Suprapubic skin (tissue), 4 donors: ENCODE data around the gene SAA1. TPM values are rescaled to one million over a fixed set of nuclear protein-coding genes. Genes with fewer than 3 reads are reported as not detected.

ENCODE experiments used
- DNase-seq, 2 donors: peaks; one replicate each; pipeline ENCODE4 v3.0.0-alpha.2; 2019; ENCODE audit warnings: low spot score in 2 of 2
- H3K27ac ChIP-seq: fragments of 200-600 bp; sonication (generic); one replicate; pipeline ENCODE4 v1.5.1; 2019
- H3K27me3 ChIP-seq: fragments of 200-600 bp; sonication (generic); one replicate; pipeline ENCODE4 v1.5.1; 2019
- H3K36me3 ChIP-seq: fragments of 200-600 bp; sonication (generic); one replicate; pipeline ENCODE4 v1.5.1; 2019
- H3K4me1 ChIP-seq: fragments of 200-600 bp; sonication (generic); one replicate; pipeline ENCODE4 v1.5.1; 2019
- H3K4me3 ChIP-seq: fragments of 200-600 bp; sonication (generic); one replicate; pipeline ENCODE4 v1.5.1; 2019; ENCODE audit warnings: mild to moderate bottlenecking
- H3K9me3 ChIP-seq: fragments of 200-600 bp; sonication (generic); one replicate; pipeline ENCODE4 v1.5.1; 2019
- CTCF ChIP-seq, 2 donors: fragments of 200-600 bp in 1 of 2; fragments of 450-650 bp in 1 of 2; sonication (generic) in 1 of 2; IDR thresholded peaks; one replicate each; pipeline ENCODE4 v1.5.1; 2016 to 2019; ENCODE audit warnings: antibody characterized with exemption in 2 of 2, mild to moderate bottlenecking in 1 of 2, moderate library complexity in 1 of 2
- EP300 ChIP-seq: sonication (generic); formaldehyde crosslinking; IDR thresholded peaks from one replicate; pipeline ENCODE4 v1.6.1; 2017; ENCODE audit warnings: antibody characterized with exemption
- POLR2A ChIP-seq, 2 donors: fragments of 450-650 bp; IDR thresholded peaks; one replicate each; pipeline ENCODE4 v1.6.1; 2017; ENCODE audit warnings: antibody characterized with exemption in 2 of 2, mild to moderate bottlenecking in 2 of 2, moderate library complexity in 2 of 2
- POLR2AphosphoS5 ChIP-seq, 3 donors: sonication (generic); formaldehyde crosslinking; IDR thresholded peaks; one replicate each; pipeline ENCODE4 v1.6.1; 2017; ENCODE audit warnings: antibody characterized with exemption in 3 of 3
- WGBS: methylation state at CpG from one replicate; pipeline ENCODE4 v1.1.5; 2018; 5-methylcytosine and 5-hydroxymethylcytosine counted together
- total RNA-seq, 4 donors: library from RNA; depleted of rRNA; stranded (reverse); fragments of >200 nt; gene quantifications; one replicate each; pipeline ENCODE4 v1.1.0, GENCODE V29; 2016

SAA1 gene
- total RNA-seq, 4 donors from 2014 or later, result 10.5 to 79.1 (median 49.1) TPM

DNA sequence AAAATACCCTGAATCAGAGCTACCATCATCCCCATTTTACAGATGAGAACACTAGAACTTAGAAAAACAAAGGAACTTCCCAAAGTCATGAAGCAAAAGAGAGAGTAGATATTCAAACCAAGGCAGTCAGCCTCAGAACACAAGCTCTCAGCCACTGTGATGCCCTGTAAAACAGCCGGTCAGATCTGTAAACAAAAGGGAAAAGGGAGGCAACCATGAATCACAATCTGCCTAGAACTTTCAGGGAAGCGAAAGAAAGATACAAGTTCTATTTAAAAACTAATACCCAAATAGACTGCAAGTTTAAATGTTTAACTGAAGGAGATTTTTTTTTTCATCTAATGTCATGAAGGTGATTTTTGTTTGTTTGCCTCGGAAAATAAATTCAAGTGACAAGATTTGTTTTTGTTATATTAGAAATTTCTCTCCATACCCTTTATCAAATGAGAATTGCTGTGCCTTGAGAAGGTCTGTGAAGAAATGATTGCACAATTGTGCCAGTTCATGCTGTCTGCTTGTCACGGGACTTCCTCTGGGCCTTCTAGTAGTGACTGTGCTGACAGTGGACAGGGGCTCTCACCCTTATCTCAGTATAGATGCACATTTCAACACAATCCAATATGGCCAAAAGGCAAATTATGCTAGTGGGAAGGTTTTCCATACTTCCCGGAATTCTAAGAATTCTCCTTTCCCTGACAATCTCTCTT is 11.7 kb downstream of the SAA1 start:
- TF ChIP-seq POLR2AphosphoS5 (IDR thresholded peaks at IDR 0.05) (no peak), EP300 (no peak), POLR2A (IDR thresholded peaks at IDR 0.05) (no peak), CTCF (IDR thresholded peaks at IDR 0.05) (no peak)
- Histone ChIP-seq H3K9me3 (no peaks in the 10 kb centered on the region), H3K4me3 (no peak overlapping the region), H3K4me1 (no peaks in the 10 kb centered on the region), H3K36me3 (peaks cover 41% of the 10 kb centered on the region), H3K27me3 (no peaks in the 10 kb centered on the region), H3K27ac (no peak overlapping the region)
- 91% methylated on average over 5 of the region's 5 CpGs for WGBS
- no peak for DNase-seq

- TF ChIP-seq POLR2AphosphoS5 (IDR thresholded peaks at IDR 0.05), result no peak
- no peak for TF ChIP-seq EP300
- TF ChIP-seq POLR2A (IDR thresholded peaks at IDR 0.05), result no peak
- no peak for TF ChIP-seq CTCF (IDR thresholded peaks at IDR 0.05)
- Histone ChIP-seq H3K36me3 (peaks cover 58% of the 10 kb centered on the region), H3K27me3 (no peaks in the 10 kb centered on the region), H3K27ac (no peak overlapping the region), H3K9me3 (no peaks in the 10 kb centered on the region), H3K4me3 (no peak overlapping the region), H3K4me1 (no peaks in the 10 kb centered on the region)
- no peak for DNase-seq
- 84% methylated on average over 4 of the region's 4 CpGs for WGBS
Observed at GRCh38 chr11:18280438-18281045, 14.5 kb downstream of the SAA1 start.

DNA sequence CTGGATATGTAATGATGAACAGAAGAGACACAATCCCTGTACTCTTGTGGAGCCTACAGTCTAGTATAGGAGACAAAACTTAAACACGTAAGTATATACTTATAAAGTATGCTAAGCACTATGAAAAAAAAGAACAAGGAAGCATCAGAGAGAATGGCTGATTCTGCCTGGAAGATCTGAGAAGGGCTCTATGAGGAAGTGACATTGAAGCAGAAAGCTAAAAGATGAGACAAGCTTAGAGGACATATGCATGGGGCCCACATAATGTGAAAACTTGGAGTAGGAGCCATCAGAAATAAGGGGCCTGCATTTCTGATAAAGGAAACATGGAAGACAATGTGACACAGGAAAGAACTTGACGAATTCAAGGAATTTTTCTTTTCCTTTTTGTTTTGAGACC is 16.6 kb downstream of the SAA1 start:
- WGBS, result 96% methylated on average over 2 of the region's 2 CpGs

DNA sequence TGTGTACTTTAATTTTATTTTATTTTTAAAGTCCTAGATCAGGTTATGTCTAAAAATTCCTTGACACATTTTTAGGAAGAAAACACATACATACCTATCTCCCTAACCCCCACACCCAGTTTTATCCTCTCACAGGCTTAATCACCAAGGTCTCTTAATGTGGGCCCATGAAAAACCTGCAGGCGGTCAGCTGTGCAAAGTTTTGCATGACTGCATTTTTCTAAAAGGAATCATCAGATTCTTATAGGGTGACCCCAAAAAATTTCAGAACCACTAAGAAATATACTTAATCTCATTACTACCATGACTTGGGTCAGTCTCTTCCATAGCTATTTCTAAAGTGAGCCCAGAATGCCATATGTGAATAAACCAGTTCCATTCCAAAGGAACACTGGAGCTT is 19.8 kb downstream of the SAA1 start:
- Histone ChIP-seq H3K27me3 (no peaks in the 10 kb centered on the region), H3K27ac (no peak overlapping the region), H3K4me3 (no peak overlapping the region), H3K9me3 (no peaks in the 10 kb centered on the region), H3K4me1 (no peaks in the 10 kb centered on the region), H3K36me3 (peaks cover 66% of the 10 kb centered on the region)
- 96% methylated on average over 1 of the region's 1 CpG for WGBS
- TF ChIP-seq CTCF (IDR thresholded peaks at IDR 0.05) (no peak), POLR2AphosphoS5 (IDR thresholded peaks at IDR 0.05) (no peak), EP300 (no peak), POLR2A (IDR thresholded peaks at IDR 0.05) (no peak)
- no peak for DNase-seq

More for the DNA sequence above, 16.6 kb downstream of the SAA1 start:
- Histone ChIP-seq H3K9me3 (no peaks in the 10 kb centered on the region), H3K4me3 (no peak overlapping the region), H3K4me1 (no peaks in the 10 kb centered on the region), H3K27ac (no peak overlapping the region), H3K36me3 (peaks cover 76% of the 10 kb centered on the region), H3K27me3 (no peaks in the 10 kb centered on the region)
- no peak for DNase-seq
- TF ChIP-seq EP300, result no peak
- no peak for TF ChIP-seq CTCF (IDR thresholded peaks at IDR 0.05)
- TF ChIP-seq POLR2AphosphoS5 (IDR thresholded peaks at IDR 0.05), result no peak
- TF ChIP-seq POLR2A (IDR thresholded peaks at IDR 0.05), result no peak

DNA sequence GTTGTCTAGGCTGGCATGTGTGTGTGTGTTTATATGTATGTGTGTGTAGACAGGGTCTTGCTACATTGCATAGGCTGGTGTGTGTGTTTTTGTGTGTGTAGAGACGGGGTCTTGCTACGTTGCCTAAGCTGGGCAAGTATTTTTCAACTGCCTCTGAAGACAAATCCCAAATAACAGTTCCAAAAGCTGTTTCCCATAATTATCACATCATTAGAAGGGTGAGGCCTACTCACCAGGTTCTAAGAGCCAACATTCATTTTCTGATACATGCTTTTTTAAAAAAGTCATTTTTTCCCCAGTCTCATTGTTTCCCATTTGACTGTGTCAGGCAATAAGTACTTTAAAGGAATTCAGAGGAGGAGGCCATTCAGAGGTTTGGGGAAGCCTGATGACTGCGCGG is 22.8 kb downstream of the SAA1 start:
- TF ChIP-seq POLR2AphosphoS5 (IDR thresholded peaks at IDR 0.05) (no peak), POLR2A (IDR thresholded peaks at IDR 0.05) (no peak), CTCF (IDR thresholded peaks at IDR 0.05) (no peak), EP300 (no peak)
- Histone ChIP-seq H3K4me3 (no peak overlapping the region), H3K27ac (no peak overlapping the region), H3K9me3 (no peaks in the 10 kb centered on the region), H3K36me3 (peaks cover 76% of the 10 kb centered on the region), H3K27me3 (no peaks in the 10 kb centered on the region), H3K4me1 (no peaks in the 10 kb centered on the region)
- DNase-seq, result no peak
- 96% methylated on average over 4 of the region's 4 CpGs for WGBS
